Smooth muscle cell (in vitro differentiated cells): Measurements from ENCODE around the gene SLC18A3. TPM values are rescaled to one million over a fixed set of nuclear protein-coding genes. Genes with fewer than 3 reads are reported as not detected.

ENCODE experiments used
- DNase-seq: peaks from one replicate; lab custom pipeline; 2025; ENCODE audit not compliant: unreplicated experiment; lab: John Stamatoyannopoulos, UW
- H2AFZ ChIP-seq: fragments of 200-600 bp; sonication (generic); 2 replicates; pipeline ENCODE4 v1.6.0; 2016; ENCODE audit warnings: antibody characterized with exemption, low read depth, mild to moderate bottlenecking
- H3F3A ChIP-seq: fragments of 200-600 bp; sonication (generic); 2 replicates; pipeline ENCODE4 v1.6.0; 2017; ENCODE audit warnings: antibody characterized with exemption, low read depth
- H3K27ac ChIP-seq: fragments of 200-600 bp; sonication (generic); 2 replicates; pipeline ENCODE4 v1.5.1; 2016; ENCODE audit warnings: low read depth, mild to moderate bottlenecking
- H3K27me3 ChIP-seq: fragments of 200-600 bp; sonication (generic); 2 replicates; pipeline ENCODE4 v1.6.1; 2016; ENCODE audit warnings: low read depth, mild to moderate bottlenecking
- H3K36me3 ChIP-seq: fragments of 200-600 bp; sonication (generic); 2 replicates; pipeline ENCODE4 v1.5.1; 2016; ENCODE audit warnings: low read depth
- H3K4me1 ChIP-seq: fragments of 200-600 bp; sonication (generic); 2 replicates; pipeline ENCODE4 v1.5.1; 2016; ENCODE audit warnings: low read depth
- H3K4me2 ChIP-seq: fragments of 200-600 bp; sonication (generic); 2 replicates; pipeline ENCODE4 v1.6.0; 2016; ENCODE audit warnings: mild to moderate bottlenecking
- H3K4me3 ChIP-seq: fragments of 200-600 bp; sonication (generic); 2 replicates; pipeline ENCODE4 v1.5.1; 2016; ENCODE audit warnings: mild to moderate bottlenecking
- H3K79me2 ChIP-seq: fragments of 200-600 bp; sonication (generic); 2 replicates; pipeline ENCODE4 v1.6.0; 2016; ENCODE audit warnings: low read depth, mild to moderate bottlenecking
- H3K9ac ChIP-seq: fragments of 200-600 bp; sonication (generic); 2 replicates; pipeline ENCODE4 v1.6.0; 2016; ENCODE audit warnings: low read depth
- H3K9me3 ChIP-seq: fragments of 200-600 bp; sonication (generic); replicated peaks from 2 replicates; pipeline ENCODE4 v1.5.1; 2016; ENCODE audit warnings: low read depth
- H4K20me1 ChIP-seq: fragments of 200-600 bp; sonication (generic); 2 replicates; pipeline ENCODE4 v1.6.0; 2016; ENCODE audit warnings: low read depth
- WGBS: methylation state at CpG from one replicate; pipeline ENCODE4 v1.1.7; 2016; ENCODE audit warnings: low lambda C conversion rate; 5-methylcytosine and 5-hydroxymethylcytosine counted together
- polyA plus RNA-seq: library from polyadenylated mRNA; unstranded; fragments of >200 nt; fragmentation: Nextera tagmentation; extraction: Ambion mirVana; gene quantifications from 2 replicates; pipeline ENCODE4 v1.2.1, GENCODE V29; 2016
- total RNA-seq: library from RNA; depleted of rRNA; stranded (reverse); fragments of >200 nt; gene quantifications from 2 replicates; pipeline ENCODE4 v1.2.3, GENCODE V29; 2014
- TF ChIP-seq, protein P1 (sequence below): fragments of 200-600 bp; sonication (generic); IDR thresholded peaks from 2 replicates; pipeline ENCODE4 v1.5.1; 2017; ENCODE audit warnings: borderline replicate concordance, mild to moderate bottlenecking, antibody characterized with exemption; ENCODE audit not compliant: insufficient read depth, poor library complexity, severe bottlenecking

The SLC18A3 gene
- total and polyA plus RNA-seq, 2 experiments from 2014 or later, result not detected

DNA sequence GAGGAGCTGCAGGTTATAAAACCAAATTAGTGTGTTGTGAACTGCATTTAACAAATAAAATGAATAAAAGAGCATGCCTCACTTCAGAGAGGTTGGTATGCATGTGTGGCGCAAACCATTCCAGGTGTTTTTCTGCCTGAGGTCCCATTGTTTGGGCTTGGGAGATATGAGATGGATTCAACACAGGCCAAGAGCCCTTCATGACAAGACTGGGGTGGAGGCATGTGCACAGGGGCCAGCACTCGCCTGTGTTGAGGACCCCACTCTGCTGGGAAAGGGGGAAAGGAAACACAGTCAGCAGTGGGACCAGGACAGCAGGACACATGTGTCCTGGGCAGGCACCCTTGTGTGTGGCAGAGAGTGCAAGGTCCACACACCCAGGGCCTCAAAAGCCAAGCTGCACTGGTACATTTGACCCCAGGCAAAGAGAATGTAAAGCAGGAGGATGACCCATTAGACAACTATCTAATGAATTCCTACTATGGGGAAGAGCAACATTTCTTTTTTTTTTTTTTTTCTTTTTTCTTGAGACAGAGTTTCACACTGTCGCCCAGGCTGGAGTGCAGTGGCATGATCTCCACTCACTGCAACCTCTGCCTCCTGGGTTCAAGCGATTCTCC, 9.2 kb upstream of the SLC18A3 start:
- no peak overlapping the region for H3K27ac ChIP-seq
- H3F3A ChIP-seq, result no peaks in the 10 kb centered on the region
- no peak for DNase-seq
- peaks cover 37% of the 10 kb centered on the region for H3K27me3 ChIP-seq
- no peak overlapping the region for H3K9ac ChIP-seq
- no peaks in the 10 kb centered on the region for H3K9me3 ChIP-seq
- 73% methylated on average over 4 of the region's 4 CpGs for WGBS
- H3K4me1 ChIP-seq, result no peaks in the 10 kb centered on the region
- no peak overlapping the region for H3K4me2 ChIP-seq
- no peaks in the 10 kb centered on the region for H4K20me1 ChIP-seq
- no peak overlapping the region for H2AFZ ChIP-seq
- no peaks in the 10 kb centered on the region for H3K36me3 ChIP-seq
- TF ChIP-seq, protein P1, sequence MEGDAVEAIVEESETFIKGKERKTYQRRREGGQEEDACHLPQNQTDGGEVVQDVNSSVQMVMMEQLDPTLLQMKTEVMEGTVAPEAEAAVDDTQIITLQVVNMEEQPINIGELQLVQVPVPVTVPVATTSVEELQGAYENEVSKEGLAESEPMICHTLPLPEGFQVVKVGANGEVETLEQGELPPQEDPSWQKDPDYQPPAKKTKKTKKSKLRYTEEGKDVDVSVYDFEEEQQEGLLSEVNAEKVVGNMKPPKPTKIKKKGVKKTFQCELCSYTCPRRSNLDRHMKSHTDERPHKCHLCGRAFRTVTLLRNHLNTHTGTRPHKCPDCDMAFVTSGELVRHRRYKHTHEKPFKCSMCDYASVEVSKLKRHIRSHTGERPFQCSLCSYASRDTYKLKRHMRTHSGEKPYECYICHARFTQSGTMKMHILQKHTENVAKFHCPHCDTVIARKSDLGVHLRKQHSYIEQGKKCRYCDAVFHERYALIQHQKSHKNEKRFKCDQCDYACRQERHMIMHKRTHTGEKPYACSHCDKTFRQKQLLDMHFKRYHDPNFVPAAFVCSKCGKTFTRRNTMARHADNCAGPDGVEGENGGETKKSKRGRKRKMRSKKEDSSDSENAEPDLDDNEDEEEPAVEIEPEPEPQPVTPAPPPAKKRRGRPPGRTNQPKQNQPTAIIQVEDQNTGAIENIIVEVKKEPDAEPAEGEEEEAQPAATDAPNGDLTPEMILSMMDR, result no peak
- no peak overlapping the region for H3K4me3 ChIP-seq
- H3K79me2 ChIP-seq, result no peaks in the 10 kb centered on the region

DNA sequence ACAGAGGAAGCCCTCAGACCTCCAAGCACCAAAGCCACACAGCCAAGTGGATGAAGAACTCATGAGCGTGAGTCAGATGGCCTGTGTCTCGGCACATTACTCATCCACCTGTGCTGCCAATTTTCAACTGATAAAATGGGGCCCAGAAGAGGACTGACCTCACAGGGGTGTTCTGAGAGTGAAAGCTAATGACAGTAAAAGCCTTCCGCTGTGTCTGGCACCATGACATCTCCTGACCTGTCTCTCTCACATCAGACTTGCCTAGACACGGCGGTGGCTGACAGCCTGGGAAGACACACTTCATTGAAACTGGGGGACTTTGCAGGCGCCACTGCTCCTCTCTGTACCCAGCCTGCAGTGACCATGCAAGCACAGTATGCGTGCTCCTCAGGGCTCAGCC, 8.3 kb upstream of the SLC18A3 start:
- no peak overlapping the region for H3K27ac ChIP-seq
- H2AFZ ChIP-seq, result no peak overlapping the region
- peaks cover 37% of the 10 kb centered on the region for H3K27me3 ChIP-seq
- no peaks in the 10 kb centered on the region for H3K79me2 ChIP-seq
- no peaks in the 10 kb centered on the region for H3K9me3 ChIP-seq
- H3K4me3 ChIP-seq, result no peak overlapping the region
- no peak for DNase-seq
- no peak overlapping the region for H3K9ac ChIP-seq
- 72% methylated on average over 6 of the region's 7 CpGs for WGBS
- no peaks in the 10 kb centered on the region for H4K20me1 ChIP-seq
- no peaks in the 10 kb centered on the region for H3F3A ChIP-seq
- TF ChIP-seq, protein P1, result no peak
- no peaks in the 10 kb centered on the region for H3K4me1 ChIP-seq
- H3K36me3 ChIP-seq, result no peaks in the 10 kb centered on the region
- H3K4me2 ChIP-seq, result no peak overlapping the region

DNA sequence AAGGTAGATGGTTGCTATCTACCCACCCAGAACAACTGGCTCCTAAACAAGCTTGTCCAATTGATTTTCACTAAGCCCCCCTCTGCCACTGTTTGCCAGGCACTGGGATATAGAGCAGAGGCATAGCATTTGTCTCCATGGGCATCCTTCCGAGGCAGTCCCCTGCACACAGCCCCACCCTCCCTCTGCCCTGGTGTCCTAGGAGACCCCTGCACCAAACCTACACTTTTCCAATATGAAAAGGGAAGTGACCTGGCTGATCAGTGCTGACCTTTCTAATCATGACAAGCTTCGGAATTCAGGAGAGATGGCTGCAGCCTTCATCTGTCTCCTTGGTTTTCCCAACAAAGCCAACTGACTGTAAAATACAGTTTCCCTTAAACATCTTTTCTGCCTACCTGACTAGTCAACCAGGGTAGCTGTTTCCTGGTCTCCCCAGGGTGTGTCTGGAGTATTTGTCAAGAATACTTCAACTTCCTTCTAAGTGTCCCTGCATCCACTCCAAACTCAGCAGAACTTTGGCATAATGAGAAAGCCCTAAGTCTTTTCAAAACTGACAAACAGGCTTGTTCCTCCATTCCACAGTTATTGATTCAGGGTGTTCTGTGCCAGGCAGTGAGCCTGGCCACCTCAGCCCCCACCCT, 7.6 kb upstream of the SLC18A3 start:
- peaks cover 41% of the 10 kb centered on the region for H3K27me3 ChIP-seq
- no peak overlapping the region for H2AFZ ChIP-seq
- no peaks in the 10 kb centered on the region for H3K9me3 ChIP-seq
- no peak overlapping the region for H3K27ac ChIP-seq
- H3F3A ChIP-seq, result no peaks in the 10 kb centered on the region
- DNase-seq, result no peak
- H3K4me2 ChIP-seq, result no peak overlapping the region
- H3K36me3 ChIP-seq, result no peaks in the 10 kb centered on the region
- no peak overlapping the region for H3K9ac ChIP-seq
- no peak overlapping the region for H3K4me3 ChIP-seq
- no peaks in the 10 kb centered on the region for H3K4me1 ChIP-seq
- TF ChIP-seq, protein P1, result no peak
- no peaks in the 10 kb centered on the region for H3K79me2 ChIP-seq
- WGBS, result 94% methylated on average over 2 of the region's 2 CpGs
- H4K20me1 ChIP-seq, result no peaks in the 10 kb centered on the region
